Measurements from ENCODE around the gene MYO9A.
A peak's percentile ranks its signal among the peaks of the same experiment; 100 is the strongest.
"Not testable (repeated sequence)": the region's sequence is repeated elsewhere in the genome, so short reads cannot be mapped to it uniquely, and the experiment has no call there.

MYO9A gene

GRCh38 chr15:71889947-71890346, 228.0 kb downstream of the MYO9A start:
- DNase-seq (ENCODE audit: insufficient read length, low spot score) (no peak), FAIRE-seq (no peak)

- no peak for DNase-seq (ENCODE audit: insufficient read length, low spot score)
- no peak for FAIRE-seq
These were observed 228.6 kb downstream of the MYO9A start for GRCh38 chr15:71889385-71889784.

DNA sequence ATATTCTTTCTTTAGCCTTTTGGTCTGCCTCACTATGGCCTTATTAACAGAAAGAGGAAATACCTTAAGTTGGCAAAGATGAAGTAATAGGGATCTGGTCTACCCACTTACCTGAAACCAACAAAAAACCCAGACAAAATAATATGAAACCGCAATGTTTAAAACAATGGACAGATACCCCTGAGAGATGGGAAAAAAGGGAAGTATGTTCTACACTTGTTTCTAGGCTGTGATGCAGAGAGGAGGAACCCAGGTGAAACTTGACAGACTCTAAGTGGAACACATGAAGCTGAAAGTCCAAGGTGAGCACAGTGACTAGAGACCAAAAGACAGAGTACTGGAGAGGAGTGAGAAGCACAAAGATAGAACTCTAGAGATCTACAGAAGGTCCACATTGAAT, 229.2 kb downstream of the MYO9A start:
- peak; percentile 91 for FAIRE-seq

GRCh38 chr15:71885390-71885789, 232.6 kb downstream of the MYO9A start:
- no peak for FAIRE-seq
- no peak for DNase-seq (ENCODE audit: insufficient read length, low spot score)

More for the DNA sequence above, 229.2 kb downstream of the MYO9A start:
- no peak for DNase-seq (ENCODE audit: insufficient read length, low spot score)

DNA sequence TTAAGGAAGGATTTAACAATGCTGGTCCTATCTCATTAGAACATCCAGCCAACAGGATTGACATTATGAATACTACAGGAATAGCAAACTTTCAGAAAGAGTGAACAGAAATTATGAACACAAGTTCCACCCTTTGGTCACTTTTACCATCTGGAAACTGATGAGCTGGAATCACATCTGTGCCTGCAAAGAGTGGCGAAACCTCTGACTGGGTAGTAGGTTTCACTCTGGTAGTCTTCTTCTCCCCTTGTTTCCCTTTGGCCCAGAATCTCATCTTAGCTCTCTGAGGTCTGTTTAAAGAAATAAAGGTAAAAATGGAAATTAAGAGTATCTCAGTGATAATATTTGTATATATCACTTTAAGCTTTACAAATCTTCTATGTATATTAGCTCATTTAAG, 234.5 kb downstream of the MYO9A start:
- FAIRE-seq (peak; percentile 90), DNase-seq (ENCODE audit: insufficient read length, low spot score) (no peak)

DNA sequence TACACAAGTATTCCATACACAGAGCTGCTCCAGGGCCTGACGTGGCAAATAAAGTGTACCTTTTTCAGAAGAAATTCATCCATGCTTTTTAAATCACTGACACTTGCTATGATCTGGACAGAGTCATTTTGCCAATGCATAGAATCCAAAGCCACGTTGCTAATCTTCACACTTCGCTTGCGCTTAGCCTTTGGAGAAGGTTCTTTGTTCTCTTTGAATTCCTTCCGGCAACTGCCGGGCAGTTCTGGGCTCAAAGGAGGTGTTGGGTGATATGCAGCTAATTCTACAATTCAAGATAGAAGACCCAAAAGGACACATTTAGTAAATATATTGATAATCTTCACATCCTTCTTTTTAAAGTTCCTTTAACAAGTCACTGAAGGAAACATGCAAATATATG, 237.7 kb downstream of the MYO9A start:
- FAIRE-seq (no peak), DNase-seq (ENCODE audit: insufficient read length, low spot score) (no peak)

DNA sequence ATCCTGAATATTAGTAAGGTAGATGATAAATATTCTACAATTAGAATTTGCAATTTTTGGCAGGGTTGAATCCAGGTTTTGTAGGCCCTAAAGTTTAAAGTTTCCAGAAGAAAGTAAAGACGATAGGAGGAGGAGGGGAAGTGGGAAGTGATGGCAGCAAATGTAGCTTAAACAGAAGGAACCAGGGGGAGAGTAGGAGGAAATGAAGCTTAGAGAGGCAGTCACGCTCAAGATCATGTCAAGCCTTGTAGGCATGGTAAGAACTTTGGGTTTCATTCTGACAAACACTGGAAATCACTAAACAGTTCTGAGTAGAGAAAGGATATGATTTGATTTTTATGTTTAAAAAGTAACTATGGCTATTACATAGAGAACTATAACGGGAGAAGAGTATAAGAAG, 243.7 kb downstream of the MYO9A start:
- peak; percentile 56 for FAIRE-seq
- no peak for DNase-seq (ENCODE audit: insufficient read length, low spot score)

- not testable (repeated sequence) for DNase-seq (ENCODE audit: insufficient read length, low spot score); FAIRE-seq
These were observed 259.7 kb downstream of the MYO9A start for GRCh38 chr15:71858232-71858631.

- FAIRE-seq (no peak), DNase-seq (ENCODE audit: insufficient read length, low spot score) (no peak)
These were observed 264.4 kb downstream of the MYO9A start for GRCh38 chr15:71853543-71853942.

- FAIRE-seq, result no peak
These were observed 273.0 kb downstream of the MYO9A start for GRCh38 chr15:71844916-71845315.

GRCh38 chr15:71841563-71841962, 276.4 kb downstream of the MYO9A start:
- DNase-seq (ENCODE audit: insufficient read length, low spot score) (no peak), FAIRE-seq (no peak)

More at GRCh38 chr15:71844916-71845315, 273.0 kb downstream of the MYO9A start:
- no peak for DNase-seq (ENCODE audit: insufficient read length, low spot score)

GRCh38 chr15:71830981-71831380, 287.0 kb downstream of the MYO9A start:
- no peak for DNase-seq (ENCODE audit: insufficient read length, low spot score)
- no peak for FAIRE-seq

DNA sequence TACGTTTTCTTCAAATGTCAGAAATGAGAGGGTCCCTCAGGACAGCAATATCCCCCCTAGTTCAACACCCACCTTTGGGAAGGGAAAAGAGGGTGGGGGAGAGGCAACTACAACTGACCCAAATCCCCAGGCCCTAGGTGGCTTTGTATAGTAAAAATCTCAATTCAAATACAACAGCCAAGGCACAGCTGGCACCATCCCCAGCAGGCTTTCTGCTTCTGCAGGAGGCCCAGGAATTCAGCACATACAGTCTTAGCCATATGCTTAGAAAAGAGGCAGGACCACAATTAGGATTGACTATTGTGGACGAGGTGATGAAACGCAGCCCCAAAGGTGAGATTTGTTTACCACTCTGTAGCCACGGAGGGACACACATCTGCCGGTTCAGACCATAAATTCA, 291.8 kb downstream of the MYO9A start:
- no peak for DNase-seq (ENCODE audit: insufficient read length, low spot score)

DNA sequence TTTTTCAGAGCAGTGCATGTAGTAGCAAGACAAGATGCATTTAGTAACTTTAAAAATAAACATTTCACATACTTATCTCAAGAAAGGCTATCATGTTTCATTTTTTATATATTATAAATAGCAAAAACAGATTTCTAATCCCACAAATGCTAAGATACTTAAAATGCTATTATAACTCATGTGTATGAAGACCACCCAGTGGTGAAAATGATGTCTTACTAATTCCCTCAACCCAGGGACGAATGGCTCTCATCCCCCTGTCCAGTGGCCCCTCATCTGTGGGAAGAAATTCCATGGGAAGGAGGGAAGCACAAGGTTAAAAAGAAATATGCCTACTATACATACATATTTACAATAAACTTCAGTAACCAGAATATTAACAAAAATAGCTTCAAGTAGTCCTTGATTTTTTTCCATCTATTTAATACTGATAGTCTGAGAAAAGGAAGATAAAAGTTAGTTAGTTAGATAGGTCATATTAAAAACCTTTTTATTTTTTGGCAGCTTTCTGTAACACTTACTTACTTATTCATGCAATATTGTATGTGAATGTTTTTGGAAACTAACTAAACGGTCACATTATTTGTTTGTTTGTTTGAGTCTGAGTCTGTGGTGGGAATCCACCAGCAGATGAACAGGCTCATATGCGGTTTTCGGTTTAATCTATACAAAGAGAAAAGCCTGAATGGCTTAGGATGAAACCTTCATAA, 292.8 kb downstream of the MYO9A start:
- FAIRE-seq (no peak), DNase-seq (ENCODE audit: insufficient read length, low spot score) (no peak)

More for the DNA sequence above, 291.8 kb downstream of the MYO9A start:
- FAIRE-seq, result no peak

DNA sequence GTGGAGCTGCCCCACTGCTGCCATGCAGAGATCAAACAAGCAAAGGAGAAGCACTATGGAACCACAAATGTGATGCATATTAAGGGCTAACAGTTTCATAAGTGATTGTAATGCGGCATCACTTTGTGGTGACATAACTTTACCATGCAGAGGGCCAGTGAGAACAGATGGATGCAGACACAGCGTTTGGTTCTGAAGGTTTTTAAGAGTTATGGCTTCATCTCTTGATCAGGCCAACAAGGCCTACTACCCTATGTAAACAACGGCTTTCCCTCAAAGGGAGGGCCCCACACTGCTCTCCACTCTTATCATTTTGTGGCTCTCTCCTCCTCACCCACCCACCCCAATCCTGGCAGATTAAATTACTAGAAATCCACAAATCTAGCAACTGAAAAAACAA, 294.1 kb downstream of the MYO9A start:
- no peak for FAIRE-seq
- DNase-seq (ENCODE audit: insufficient read length, low spot score), result no peak

DNA sequence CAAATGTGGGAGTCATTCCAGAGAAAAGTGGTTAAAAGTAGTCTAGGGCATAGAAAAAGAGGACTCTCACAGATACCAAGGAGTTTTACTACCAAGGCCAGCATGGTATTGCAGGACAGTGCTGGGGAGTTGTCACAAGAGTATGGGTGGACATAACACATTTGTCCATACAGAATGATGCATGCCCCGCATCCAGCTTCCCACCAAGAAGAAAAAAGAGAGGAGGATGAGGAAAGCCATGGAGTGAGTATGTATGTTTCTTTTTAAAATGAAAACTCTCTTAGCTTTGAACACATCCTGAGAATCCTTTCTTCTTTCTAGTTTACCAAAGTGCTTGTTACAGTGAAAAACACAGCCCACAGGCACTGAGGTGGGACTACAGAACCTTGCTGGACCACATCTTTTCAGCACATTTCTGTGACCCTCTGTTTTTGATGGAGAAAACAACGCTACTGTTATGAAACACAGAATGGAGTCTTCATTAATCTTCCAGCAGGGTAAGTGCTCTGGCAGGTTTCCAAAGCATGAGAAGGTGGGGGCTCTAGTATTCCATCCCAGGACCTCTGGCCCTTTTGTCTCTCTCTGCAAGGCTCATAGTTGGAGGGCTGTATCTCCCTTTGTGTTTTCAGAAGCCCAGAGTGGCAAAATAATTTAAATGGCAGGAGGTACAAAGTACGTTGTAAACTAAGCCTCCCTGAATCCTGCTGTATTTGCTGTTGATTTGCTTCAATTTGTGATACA, 294.9 kb downstream of the MYO9A start:
- DNase-seq (ENCODE audit: insufficient read length, low spot score) (no peak), FAIRE-seq (no peak)

GRCh38 chr15:71821547-71822129, 296.3 kb downstream of the MYO9A start:
- DNase-seq (ENCODE audit: insufficient read length, low spot score), result no peak
- no peak for FAIRE-seq

- FAIRE-seq (no peak), DNase-seq (ENCODE audit: insufficient read length, low spot score) (no peak)
These were observed 297.8 kb downstream of the MYO9A start for GRCh38 chr15:71820127-71820526.

- DNase-seq (ENCODE audit: insufficient read length, low spot score) (no peak), FAIRE-seq (no peak)
These were observed 300.6 kb downstream of the MYO9A start for GRCh38 chr15:71817351-71817750.

GRCh38 chr15:71815301-71815700, 302.6 kb downstream of the MYO9A start:
- DNase-seq (ENCODE audit: insufficient read length, low spot score) (no peak), FAIRE-seq (no peak)

GRCh38 chr15:71813723-71814470, 304.1 kb downstream of the MYO9A start:
- FAIRE-seq, result no peak
- DNase-seq (ENCODE audit: insufficient read length, low spot score), result no peak
